Body of pancreas (tissue), 4 donors: Measurements from ENCODE around the gene STK26. TPM values are rescaled to one million over a fixed set of nuclear protein-coding genes. Genes with fewer than 3 reads are reported as not detected.

ENCODE experiments used
- ATAC-seq: fragments of 150-250 bp; one replicate; pipeline ENCODE4 v1.9.1; 2016
- DNase-seq, 4 donors: peaks; one replicate each; pipeline ENCODE4 v3.0.0-alpha.2; 2019
- H3K27ac ChIP-seq, 4 donors: fragments of 200-600 bp; sonication (generic); 1 replicate in 3 of 4; 2 replicates in 1 of 4; pipeline versions ENCODE4 v1.5.1 to v1.6.1; 2016 to 2019; ENCODE audit warnings: mild to moderate bottlenecking in 1 of 4, mixed read lengths in 1 of 4, moderate library complexity in 1 of 4
- H3K27me3 ChIP-seq, 2 donors: fragments of 200-600 bp; sonication (generic); one replicate each; pipeline ENCODE4 v1.6.0; 2016; ENCODE audit warnings: mild to moderate bottlenecking in 1 of 2
- H3K36me3 ChIP-seq, 2 donors: fragments of 200-600 bp; sonication (generic); replicated peaks in 1 of 2; 2 replicates each; pipeline ENCODE4 v1.5.1; 2016; ENCODE audit warnings: low read depth in 2 of 2; ENCODE audit not compliant: insufficient read depth in 1 of 2
- H3K4me1 ChIP-seq: fragments of 200-600 bp; sonication (generic); one replicate; pipeline ENCODE4 v1.6.0; 2016
- H3K4me3 ChIP-seq, 2 donors: fragments of 200-600 bp; sonication (generic); 1 replicate in 1 of 2; 2 replicates in 1 of 2; pipeline ENCODE4 v1.5.1; 2016 to 2019
- H3K9me3 ChIP-seq, 3 donors: fragments of 200-600 bp; sonication (generic); 1 replicate in 2 of 3; 2 replicates in 1 of 3; pipeline ENCODE4 v1.5.1; 2016
- CTCF ChIP-seq, 7 experiments: fragments of 450-650 bp in 4 of 7; fragments of 200-600 bp in 3 of 7; sonication (generic) in 3 of 7; IDR thresholded peaks; one replicate each; pipeline ENCODE4 v1.5.1; 2016 to 2019; ENCODE audit warnings: antibody characterized with exemption in 7 of 7
- POLR2A ChIP-seq, 3 donors: fragments of 450-650 bp; IDR thresholded peaks; one replicate each; pipeline ENCODE4 v1.6.1; 2016; ENCODE audit warnings: antibody characterized with exemption in 3 of 3, mild to moderate bottlenecking in 2 of 3
- WGBS, 2 donors: methylation state at CpG; one replicate each; pipeline ENCODE4 v1.1.5; 2017; 5-methylcytosine and 5-hydroxymethylcytosine counted together
- intact Hi-C: fragments of 100-400 bp; cut with DNase I; formaldehyde crosslinking; loops from one replicate; pipeline ENCODE4 v1.15.1; 2023
- total RNA-seq, 2 donors: library from RNA; depleted of rRNA; stranded (reverse); fragments of >200 nt; gene quantifications; one replicate each; pipeline ENCODE4 v1.1.0, GENCODE V29; 2016

The STK26 gene
- total RNA-seq, 2 donors from 2014 or later, result 4.9 to 5.3 TPM

GRCh38 chrX:132119821-132120515, 96.9 kb downstream of the STK26 start:
- 83 to 100% methylated on average over 2 to 12 of the region's 12 CpGs for WGBS, 2 donors
- DNase-seq, result no peak
- no peaks in the 10 kb centered on the region for H3K36me3 ChIP-seq
- no peaks in the 10 kb centered on the region for H3K9me3 ChIP-seq
- ATAC-seq, result no peak
- TF ChIP-seq POLR2A (IDR thresholded peaks at IDR 0.05) (no peak), CTCF (IDR thresholded peaks at IDR 0.05) (no peak)
- no peaks in the 10 kb centered on the region for H3K27me3 ChIP-seq
- H3K4me1 ChIP-seq, result no peaks in the 10 kb centered on the region
- intact Hi-C loops, result no loop called here
- no peak overlapping the region for H3K4me3 ChIP-seq
- no peak overlapping the region for H3K27ac ChIP-seq

- Histone ChIP-seq H3K27me3 (no peaks in the 10 kb centered on the region), H3K36me3 (no peaks in the 10 kb centered on the region), H3K4me3 (no peak overlapping the region), H3K9me3 (no peaks in the 10 kb centered on the region), H3K27ac (no peak overlapping the region), H3K4me1 (no peaks in the 10 kb centered on the region)
- intact Hi-C loops, result no loop called here
- no peak for TF ChIP-seq POLR2A (IDR thresholded peaks at IDR 0.05)
- no peak for TF ChIP-seq CTCF (IDR thresholded peaks at IDR 0.05)
- ATAC-seq (no peak), DNase-seq (no peak)
- WGBS, 2 donors, result 63 to 78% methylated on average over 4 of the region's 4 CpGs
These were observed 97.8 kb downstream of the STK26 start for GRCh38 chrX:132120913-132121312.

Other genes with a start within 250 kb of the STK26 start
- not detected for gene FRMD7, start 104.7 kb downstream of the STK26 start, total RNA-seq
- gene RAP2C, start 196.1 kb downstream of the STK26 start, total RNA-seq, result 1 to 10 TPM; 7.8 to 7.9 TPM